Uterus (tissue), 4 donors: ENCODE results near the gene ORM1. TPM values are rescaled to one million over a fixed set of nuclear protein-coding genes. Genes with fewer than 3 reads are reported as not detected.

Experiments used
- DNase-seq, 2 donors: peaks; one replicate each; pipeline ENCODE4 v3.0.0-alpha.2; 2019 to 2020
- H3K27ac ChIP-seq, 2 donors: fragments of 200-600 bp; sonication (generic); 1 replicate in 1 of 2; 2 replicates in 1 of 2; pipeline ENCODE4 v1.5.1; 2016 to 2018
- H3K27me3 ChIP-seq, 2 donors: fragments of 200-600 bp; sonication (generic); one replicate each; pipeline ENCODE4 v1.5.1; 2018 to 2019; ENCODE audit warnings: control low read depth in 1 of 2
- H3K36me3 ChIP-seq, 2 donors: fragments of 200-600 bp; sonication (generic); one replicate each; pipeline ENCODE4 v1.5.1; 2019; ENCODE audit warnings: control low read depth in 1 of 2
- H3K4me1 ChIP-seq, 2 donors: fragments of 200-600 bp; sonication (generic); one replicate each; pipeline ENCODE4 v1.5.1; 2018 to 2019; ENCODE audit warnings: control low read depth in 1 of 2
- H3K4me3 ChIP-seq, 2 donors: fragments of 200-600 bp; sonication (generic); 1 replicate in 1 of 2; 2 replicates in 1 of 2; pipeline ENCODE4 v1.5.1; 2018 to 2019; ENCODE audit warnings: mild to moderate bottlenecking in 1 of 2
- H3K9me3 ChIP-seq, 2 donors: fragments of 200-600 bp; sonication (generic); one replicate each; pipeline ENCODE4 v1.5.1; 2019; ENCODE audit warnings: control low read depth in 1 of 2
- CTCF ChIP-seq, 4 experiments: fragments of 200-600 bp in 2 of 4; fragments of 450-650 bp in 2 of 4; sonication (generic) in 2 of 4; IDR thresholded peaks; one replicate each; pipeline ENCODE4 v1.5.1; 2016 to 2019; ENCODE audit warnings: antibody characterized with exemption in 4 of 4, mild to moderate bottlenecking in 2 of 4, moderate library complexity in 1 of 4
- POLR2A ChIP-seq, 2 donors: fragments of 450-650 bp; IDR thresholded peaks; one replicate each; pipeline ENCODE4 v1.6.1; 2016; ENCODE audit warnings: antibody characterized with exemption in 2 of 2, mild to moderate bottlenecking in 1 of 2, moderate library complexity in 1 of 2
- intact Hi-C: fragments of 100-400 bp; cut with DNase I; formaldehyde crosslinking; loops from one replicate; pipeline ENCODE4 v1.15.1; 2023; ENCODE audit warnings: low total_unique reads
- total RNA-seq, 4 donors: library from RNA; depleted of rRNA in 3 of 4; stranded (reverse); fragments of >200 nt in 3 of 4; gene quantifications; one replicate each; pipeline versions ENCODE4 v1.1.0 to v1.2.4, GENCODE V29; 2014 to 2023
- donor health status: DM: yes; HTN: yes; CAD: no.

The ORM1 gene
- total RNA-seq, 4 donors from 2014 or later: 1.9 to 2.4 TPM; not detected in 2

- no peak for DNase-seq
- no peak for TF ChIP-seq POLR2A (IDR thresholded peaks at IDR 0.05)
- TF ChIP-seq CTCF (IDR thresholded peaks at IDR 0.05): no peak
- peak overlapping the region; percentile 80 to 84 for H3K27ac ChIP-seq
- no peaks in the 10 kb centered on the region for H3K36me3 ChIP-seq
- H3K4me3 ChIP-seq: no peak overlapping the region
- no peaks in the 10 kb centered on the region for H3K9me3 ChIP-seq
- intact Hi-C loops: loop anchor here (10.0 kb wide), 1 partner anchor 136 kb away; no protein-coding TSS in a partner anchor
- peaks cover 5 to 11% of the 10 kb centered on the region in 2 donors for H3K4me1 ChIP-seq
- H3K27me3 ChIP-seq: no peaks in the 10 kb centered on the region
These were observed 25.5 kb downstream of the ORM1 start for GRCh38 chr9:114348261-114348905.

GRCh38 chr9:114348906-114349482 lies 26.1 kb downstream of the ORM1 start:
- no peaks in the 10 kb centered on the region for H3K36me3 ChIP-seq
- peak overlapping the region; percentile 80 to 84 for H3K27ac ChIP-seq
- no peaks in the 10 kb centered on the region for H3K27me3 ChIP-seq
- TF ChIP-seq CTCF (IDR thresholded peaks at IDR 0.05) (no peak), POLR2A (IDR thresholded peaks at IDR 0.05) (peak in 1 of 2 donors; percentile 12)
- peak; percentile 89 to 95 for DNase-seq
- H3K4me3 ChIP-seq: no peak overlapping the region
- intact Hi-C loops: loop anchor here (10.0 kb wide), 1 partner anchor 136 kb away; no protein-coding TSS in a partner anchor
- no peaks in the 10 kb centered on the region for H3K9me3 ChIP-seq
- peaks cover 5 to 11% of the 10 kb centered on the region in 2 donors for H3K4me1 ChIP-seq

- TF ChIP-seq POLR2A (IDR thresholded peaks at IDR 0.05) (no peak), CTCF (IDR thresholded peaks at IDR 0.05) (no peak)
- Histone ChIP-seq H3K27me3 (no peaks in the 10 kb centered on the region), H3K36me3 (no peaks in the 10 kb centered on the region), H3K9me3 (no peaks in the 10 kb centered on the region), H3K27ac (peak overlapping the region; percentile 80 to 84), H3K4me1 (peaks cover 5 to 11% of the 10 kb centered on the region in 2 donors), H3K4me3 (no peak overlapping the region)
- no peak for DNase-seq
- intact Hi-C loops: loop anchor here (10.0 kb wide), 1 partner anchor 135 kb away; no protein-coding TSS in a partner anchor
These were observed 27.0 kb downstream of the ORM1 start for GRCh38 chr9:114349713-114350480.

- no peaks in the 10 kb centered on the region for H3K36me3 ChIP-seq
- H3K27ac ChIP-seq: peak overlapping the region; percentile 80 to 84
- H3K9me3 ChIP-seq: no peaks in the 10 kb centered on the region
- H3K4me3 ChIP-seq: no peak overlapping the region
- H3K27me3 ChIP-seq: no peaks in the 10 kb centered on the region
- TF ChIP-seq POLR2A (IDR thresholded peaks at IDR 0.05) (no peak), CTCF (IDR thresholded peaks at IDR 0.05) (no peak)
- peaks cover 5 to 11% of the 10 kb centered on the region in 2 donors for H3K4me1 ChIP-seq
- intact Hi-C loops: no loop called here
- DNase-seq: no peak
These were observed 27.9 kb downstream of the ORM1 start for GRCh38 chr9:114350636-114351401.
